Body of pancreas (tissue), 4 donors: Measurements from ENCODE around the gene CDC14B. TPM values are rescaled to one million over a fixed set of nuclear protein-coding genes. Genes with fewer than 3 reads are reported as not detected.

Experiments used
- ATAC-seq: fragments of 150-250 bp; one replicate; pipeline ENCODE4 v1.9.1; 2016
- DNase-seq, 4 donors: peaks; one replicate each; pipeline ENCODE4 v3.0.0-alpha.2; 2019
- H3K27ac ChIP-seq, 4 donors: fragments of 200-600 bp; sonication (generic); 1 replicate in 3 of 4; 2 replicates in 1 of 4; pipeline versions ENCODE4 v1.5.1 to v1.6.1; 2016 to 2019; ENCODE audit warnings: mild to moderate bottlenecking in 1 of 4, mixed read lengths in 1 of 4, moderate library complexity in 1 of 4
- H3K27me3 ChIP-seq, 2 donors: fragments of 200-600 bp; sonication (generic); one replicate each; pipeline ENCODE4 v1.6.0; 2016; ENCODE audit warnings: mild to moderate bottlenecking in 1 of 2
- H3K36me3 ChIP-seq, 2 donors: fragments of 200-600 bp; sonication (generic); replicated peaks in 1 of 2; 2 replicates each; pipeline ENCODE4 v1.5.1; 2016; ENCODE audit warnings: low read depth in 2 of 2; ENCODE audit not compliant: insufficient read depth in 1 of 2
- H3K4me1 ChIP-seq: fragments of 200-600 bp; sonication (generic); one replicate; pipeline ENCODE4 v1.6.0; 2016
- H3K4me3 ChIP-seq, 2 donors: fragments of 200-600 bp; sonication (generic); 1 replicate in 1 of 2; 2 replicates in 1 of 2; pipeline ENCODE4 v1.5.1; 2016 to 2019
- H3K9me3 ChIP-seq, 3 donors: fragments of 200-600 bp; sonication (generic); 1 replicate in 2 of 3; 2 replicates in 1 of 3; pipeline ENCODE4 v1.5.1; 2016
- CTCF ChIP-seq, 7 experiments: fragments of 450-650 bp in 4 of 7; fragments of 200-600 bp in 3 of 7; sonication (generic) in 3 of 7; IDR thresholded peaks; one replicate each; pipeline ENCODE4 v1.5.1; 2016 to 2019; ENCODE audit warnings: antibody characterized with exemption in 7 of 7
- POLR2A ChIP-seq, 3 donors: fragments of 450-650 bp; IDR thresholded peaks; one replicate each; pipeline ENCODE4 v1.6.1; 2016; ENCODE audit warnings: antibody characterized with exemption in 3 of 3, mild to moderate bottlenecking in 2 of 3
- WGBS, 2 donors: methylation state at CpG; one replicate each; pipeline ENCODE4 v1.1.5; 2017; 5-methylcytosine and 5-hydroxymethylcytosine counted together
- intact Hi-C: fragments of 100-400 bp; cut with DNase I; formaldehyde crosslinking; loops from one replicate; pipeline ENCODE4 v1.15.1; 2023
- total RNA-seq, 2 donors: library from RNA; depleted of rRNA; stranded (reverse); fragments of >200 nt; gene quantifications; one replicate each; pipeline ENCODE4 v1.1.0, GENCODE V29; 2016

Gene CDC14B
- total RNA-seq, 2 donors from 2014 or later, result 10.9 to 16.1 TPM

GRCh38 chr9:96655198-96655851 is 35.7 kb upstream of the CDC14B start, which contains the start of gene PRXL2C:
PRXL2C (minus strand) TSS chr9:96655317; CDS start chr9:96655281, 36 bp downstream.
- WGBS, 2 donors, result 4 to 18% methylated on average over 9 to 40 of the region's 57 CpGs
- Histone ChIP-seq H3K27ac (peak within 1 kb of the TSS; percentile 87 to 97 (median 92)), H3K36me3 (peaks cover 0 to 4% of the 10 kb centered on the region in 2 donors), H3K9me3 (no peaks in the 10 kb centered on the region), H3K4me3 (peak within 1 kb of the TSS; percentile 59 to 77), H3K4me1 (peaks cover 7% of the 10 kb centered on the region), H3K27me3 (no peaks in the 10 kb centered on the region)
- TF ChIP-seq CTCF (IDR thresholded peaks at IDR 0.05), result no peak
- peak in 2 of 3 donors; percentile 34 to 50 for TF ChIP-seq POLR2A (IDR thresholded peaks at IDR 0.05)
- ATAC-seq, result peak; percentile 85
- intact Hi-C loops, result no loop called here
- DNase-seq, result peak; percentile 80 to 88 (median 84)

- TF ChIP-seq POLR2A (IDR thresholded peaks at IDR 0.05) (peak; percentile 52 to 72 (median 61)), CTCF (IDR thresholded peaks at IDR 0.05) (peak in 4 of 7 experiments; percentile 5 to 43 (median 26))
- intact Hi-C loops, result no loop called here
- H3K36me3 ChIP-seq, result peaks cover 0 to 5% of the 10 kb centered on the region in 2 donors
- H3K4me1 ChIP-seq, result peaks cover 7% of the 10 kb centered on the region
- H3K9me3 ChIP-seq, result no peaks in the 10 kb centered on the region
- peak; percentile 77 for ATAC-seq
- WGBS, 2 donors, result 0% methylated on average over 22 to 66 of the region's 74 CpGs
- H3K27ac ChIP-seq, result peak overlapping the region; percentile 87 to 97 (median 92)
- H3K27me3 ChIP-seq, result no peaks in the 10 kb centered on the region
- DNase-seq, result peak; percentile 70 to 82 (median 77)
- peak overlapping the region; percentile 31 to 59 for H3K4me3 ChIP-seq
Measured at GRCh38 chr9:96654450-96655197, 35.0 kb upstream of the CDC14B start.

- Histone ChIP-seq H3K36me3 (peaks cover 0 to 5% of the 10 kb centered on the region in 2 donors), H3K4me3 (no peak overlapping the region), H3K27me3 (no peaks in the 10 kb centered on the region), H3K4me1 (peaks cover 7% of the 10 kb centered on the region), H3K9me3 (no peaks in the 10 kb centered on the region), H3K27ac (no peak overlapping the region)
- TF ChIP-seq CTCF (IDR thresholded peaks at IDR 0.05) (peak in 2 of 7 experiments; percentile 15 to 19), POLR2A (IDR thresholded peaks at IDR 0.05) (no peak)
- intact Hi-C loops, result no loop called here
- DNase-seq (no peak), ATAC-seq (no peak)
Measured at GRCh38 chr9:96651626-96652025, 32.0 kb upstream of the CDC14B start.

GRCh38 chr9:96649620-96650324 is 30.1 kb upstream of the CDC14B start:
- H3K9me3 ChIP-seq, result no peaks in the 10 kb centered on the region
- no peak for ATAC-seq
- DNase-seq, result no peak
- no peak overlapping the region for H3K4me3 ChIP-seq
- intact Hi-C loops, result no loop called here
- H3K27ac ChIP-seq, result no peak overlapping the region
- H3K27me3 ChIP-seq, result no peaks in the 10 kb centered on the region
- whole genome bisulfite sequencing, 2 donors, result 8 to 15% methylated on average over 1 of the region's 1 CpG
- H3K4me1 ChIP-seq, result peaks cover 7% of the 10 kb centered on the region
- peaks cover 0 to 8% of the 10 kb centered on the region in 2 donors for H3K36me3 ChIP-seq
- no peak for TF ChIP-seq POLR2A (IDR thresholded peaks at IDR 0.05)
- TF ChIP-seq CTCF (IDR thresholded peaks at IDR 0.05), result no peak
